ENCODE measurements around the gene GADD45G.

GADD45G gene

GRCh38 chr9:89654025-89654662 is 49.3 kb downstream of the GADD45G start:
- no peak for DNase-seq (ENCODE audit: low spot score)

GRCh38 chr9:89655056-89655989 is 50.5 kb downstream of the GADD45G start:
- no peak for DNase-seq (ENCODE audit: low spot score)

Measured in CD4-positive, alpha-beta T cell treated with Interleukin-6 at 100 ng/mL for 8 hours (primary cell).